A549 treated with ZK216348 at 1 μM for 4 hours (cell line): ENCODE results near the gene ITGB1BP2. TPM values are rescaled to one million over a fixed set of nuclear protein-coding genes. Genes with fewer than 3 reads are reported as not detected.

Experiments
- total RNA-seq: library from RNA; stranded (reverse); fragments of 200-300 nt; extraction: Qiagen RNA extraction; gene quantifications from 5 replicates; pipeline ENCODE4 v1.2.3, GENCODE V29; 2022; ENCODE audit warnings: low read depth

The ITGB1BP2 gene
- total RNA-seq = 0.83 to 1.5 TPM (median 0.99 TPM) in 5 replicates

GRCh38 chrX:71301195-71301924 lies at the start of gene ITGB1BP2:
TSS of gene ITGB1BP2 (plus strand) at chrX:71301750. CDS start at chrX:71301807, 57 bp downstream.

DNA sequence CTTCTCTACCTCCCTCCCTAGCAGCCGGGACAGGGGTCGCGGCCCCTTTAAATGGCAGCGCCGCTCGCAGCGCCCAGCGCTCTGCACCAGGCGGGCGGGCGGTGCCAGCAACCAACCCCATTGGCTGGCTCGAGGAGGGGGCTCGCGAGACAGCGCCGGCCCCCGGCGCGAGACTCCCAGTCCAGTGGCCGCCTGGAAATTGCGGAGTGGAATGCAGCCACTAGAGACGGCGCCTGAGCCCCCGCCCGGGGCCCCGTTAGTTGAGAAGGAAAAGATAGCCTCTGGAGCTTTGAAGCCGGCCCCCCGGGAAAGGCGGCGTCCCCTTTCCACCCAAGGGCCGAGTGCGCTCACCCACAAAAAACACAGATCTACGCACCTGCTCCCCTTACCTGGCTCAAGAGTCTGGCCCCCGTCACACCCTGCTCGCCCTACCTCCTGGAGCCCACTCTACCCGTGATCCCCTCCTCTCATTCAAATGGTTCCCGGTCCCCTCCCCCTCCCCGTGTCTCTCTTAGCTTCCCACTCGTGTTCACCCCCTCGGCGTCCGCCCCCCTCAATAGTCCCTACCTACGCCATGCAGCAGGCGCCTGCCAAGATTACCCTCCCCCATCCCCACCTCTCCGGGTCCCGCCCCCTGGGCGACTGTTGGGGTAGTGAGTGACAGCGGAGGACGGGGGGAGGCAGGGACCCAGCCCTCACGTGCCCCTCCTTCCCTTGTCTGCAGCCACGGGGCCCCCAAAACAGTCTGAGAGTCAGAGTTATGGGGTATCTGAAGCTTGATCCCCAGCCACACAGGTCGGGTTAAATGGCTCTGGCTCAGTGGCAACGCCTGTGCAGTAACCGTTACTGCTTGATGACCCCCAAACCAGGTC lies 47.2 kb upstream of the ITGB1BP2 start, which contains the start of gene ZMYM3:
ZMYM3 (minus strand) TSS at position 49 of the 872 bp plus-strand sequence. CDS start 885 bp downstream, outside the sequence.

DNA sequence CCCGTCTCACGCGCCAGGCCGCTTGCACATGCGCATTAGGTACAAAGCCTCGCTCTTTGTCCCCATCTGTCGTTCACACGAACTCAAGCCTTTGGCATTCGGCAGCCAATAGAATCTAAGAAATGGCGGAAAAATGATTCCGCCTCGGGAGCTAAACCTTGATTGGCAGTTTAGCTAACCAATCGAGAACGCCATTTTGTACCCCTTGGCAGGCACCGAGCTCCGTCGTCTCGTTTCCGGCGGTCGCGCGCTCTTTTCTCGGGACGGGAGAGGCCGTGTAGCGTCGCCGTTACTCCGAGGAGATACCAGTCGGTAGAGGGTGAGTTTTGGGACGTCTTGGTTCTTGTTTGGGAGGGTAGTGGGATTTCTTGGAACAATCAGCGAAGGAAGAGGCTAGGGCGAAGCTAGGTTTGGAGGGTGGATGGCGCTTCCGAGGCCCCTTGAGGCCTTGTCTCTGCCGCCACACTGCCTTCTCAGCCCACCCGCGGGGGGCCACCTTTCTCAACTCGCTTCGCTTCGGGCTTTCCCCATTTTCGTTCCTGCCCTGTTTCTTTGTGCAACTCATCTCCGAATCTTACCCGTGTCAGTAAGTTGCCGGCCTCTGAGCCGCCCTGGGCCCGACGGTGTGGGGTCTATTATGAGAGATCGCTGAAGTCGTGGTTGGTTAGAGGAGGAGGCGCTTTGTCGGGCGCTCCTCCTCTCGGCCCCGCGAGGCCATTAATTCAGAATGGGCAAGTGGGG lies 18.0 kb upstream of the ITGB1BP2 start, which contains the start of gene NONO:
NONO (plus strand) TSS at position 233 of the 741 bp plus-strand sequence. CDS start 7,003 bp downstream, outside the sequence.

Other genes starting within 250 kb of the ITGB1BP2 start
- 67.9 to 81.0 TPM (median 78.1 TPM) in 5 replicates for gene SNX12, start 233.4 kb upstream of the ITGB1BP2 start, total RNA-seq
- 1.1 to 2.3 TPM (median 1.5 TPM) in 5 replicates for gene FOXO4, start 205.9 kb upstream of the ITGB1BP2 start, total RNA-seq
- not detected in 5 replicates for gene CXorf65, start 195.0 kb upstream of the ITGB1BP2 start, total RNA-seq
- 0.09 to 0.21 TPM (median 0.18 TPM) in 3 of 5 replicates, not detected in the others for gene IL2RG, start 190.2 kb upstream of the ITGB1BP2 start, total RNA-seq
- gene MED12, start 183.2 kb upstream of the ITGB1BP2 start, total RNA-seq = 8.3 to 14.3 TPM (median 14.0 TPM) in 5 replicates
- 0.94 to 1.4 TPM (median 1.2 TPM) in 5 replicates for gene NLGN3, start 156.9 kb upstream of the ITGB1BP2 start, total RNA-seq
- gene GJB1, start 78.5 kb upstream of the ITGB1BP2 start, total RNA-seq = 0.22 TPM in 1 of 5 replicates, not detected in the others
- 10.7 to 15.5 TPM (median 12.8 TPM) in 5 replicates for gene ZMYM3, start 47.6 kb upstream of the ITGB1BP2 start, total RNA-seq
- 344 to 455 TPM (median 405 TPM) in 5 replicates for gene NONO, start 18.1 kb upstream of the ITGB1BP2 start, total RNA-seq
- gene TAF1, start 64.6 kb downstream of the ITGB1BP2 start, total RNA-seq = 15.2 to 19.0 TPM (median 17.4 TPM) in 5 replicates
- gene OGT, start 231.4 kb downstream of the ITGB1BP2 start, total RNA-seq = 28.5 to 51.5 TPM (median 42.9 TPM) in 5 replicates